Parathyroid adenoma (tissue), 2 donors: ENCODE data around the gene SERINC5.
A peak's percentile ranks its signal among the peaks of the same experiment; 100 is the strongest.

ENCODE experiments used
- H2AFZ ChIP-seq: fragments of 300-600 bp; sonication (generic); one replicate; pipeline ENCODE4 v1.7.0; 2017; ENCODE audit warnings: antibody characterized with exemption, mild to moderate bottlenecking
- H3K27ac ChIP-seq: fragments of 300-600 bp; sonication (generic); one replicate; pipeline ENCODE4 v1.7.0; 2017
- H3K27me3 ChIP-seq: fragments of 300-600 bp; sonication (generic); one replicate; pipeline ENCODE4 v1.7.0; 2017; ENCODE audit warnings: low read length; ENCODE audit not compliant: control insufficient read depth, insufficient read depth
- H3K36me3 ChIP-seq: fragments of 300-600 bp; sonication (generic); one replicate; pipeline ENCODE4 v1.7.0; 2017; ENCODE audit warnings: low read length; ENCODE audit not compliant: control insufficient read depth, insufficient read depth
- H3K4me1 ChIP-seq: fragments of 300-600 bp; sonication (generic); one replicate; pipeline ENCODE4 v1.7.0; 2017; ENCODE audit warnings: control low read depth
- H3K4me2 ChIP-seq: fragments of 300-600 bp; sonication (generic); one replicate; pipeline ENCODE4 v1.7.0; 2017; ENCODE audit warnings: low read length
- H3K4me3 ChIP-seq: fragments of 300-600 bp; sonication (generic); one replicate; pipeline ENCODE4 v1.7.0; 2017; ENCODE audit warnings: low read depth, low read length
- H3K79me2 ChIP-seq: fragments of 300-600 bp; sonication (generic); one replicate; pipeline ENCODE4 v1.7.0; 2017; ENCODE audit warnings: control low read depth
- H3K9ac ChIP-seq: fragments of 300-600 bp; sonication (generic); one replicate; pipeline ENCODE4 v1.7.0; 2017; ENCODE audit warnings: mild to moderate bottlenecking
- H3K9me3 ChIP-seq: fragments of 300-600 bp; sonication (generic); one replicate; pipeline ENCODE4 v1.7.0; 2017; ENCODE audit warnings: low read length; ENCODE audit not compliant: control insufficient read depth
- TF ChIP-seq, protein P1 (sequence below): fragments of 300-600 bp; sonication (generic); IDR thresholded peaks from one replicate; pipeline ENCODE4 v1.7.0; 2017; ENCODE audit warnings: antibody characterized with exemption, mild to moderate bottlenecking
- donor health status: primary hyperparathyroidism.

Gene SERINC5

GRCh38 chr5:80194468-80194867 is 61.4 kb downstream of the SERINC5 start:
- H3K36me3 ChIP-seq = no peaks in the 10 kb centered on the region
- H3K4me2 ChIP-seq = no peak overlapping the region
- H3K27me3 ChIP-seq = no peaks in the 10 kb centered on the region
- no peak overlapping the region for H3K27ac ChIP-seq
- peaks cover 2% of the 10 kb centered on the region for H3K79me2 ChIP-seq
- H2AFZ ChIP-seq = no peak overlapping the region
- H3K4me1 ChIP-seq = peaks cover 18% of the 10 kb centered on the region
- H3K4me3 ChIP-seq = no peak overlapping the region
- no peaks in the 10 kb centered on the region for H3K9me3 ChIP-seq
- TF ChIP-seq, protein P1, sequence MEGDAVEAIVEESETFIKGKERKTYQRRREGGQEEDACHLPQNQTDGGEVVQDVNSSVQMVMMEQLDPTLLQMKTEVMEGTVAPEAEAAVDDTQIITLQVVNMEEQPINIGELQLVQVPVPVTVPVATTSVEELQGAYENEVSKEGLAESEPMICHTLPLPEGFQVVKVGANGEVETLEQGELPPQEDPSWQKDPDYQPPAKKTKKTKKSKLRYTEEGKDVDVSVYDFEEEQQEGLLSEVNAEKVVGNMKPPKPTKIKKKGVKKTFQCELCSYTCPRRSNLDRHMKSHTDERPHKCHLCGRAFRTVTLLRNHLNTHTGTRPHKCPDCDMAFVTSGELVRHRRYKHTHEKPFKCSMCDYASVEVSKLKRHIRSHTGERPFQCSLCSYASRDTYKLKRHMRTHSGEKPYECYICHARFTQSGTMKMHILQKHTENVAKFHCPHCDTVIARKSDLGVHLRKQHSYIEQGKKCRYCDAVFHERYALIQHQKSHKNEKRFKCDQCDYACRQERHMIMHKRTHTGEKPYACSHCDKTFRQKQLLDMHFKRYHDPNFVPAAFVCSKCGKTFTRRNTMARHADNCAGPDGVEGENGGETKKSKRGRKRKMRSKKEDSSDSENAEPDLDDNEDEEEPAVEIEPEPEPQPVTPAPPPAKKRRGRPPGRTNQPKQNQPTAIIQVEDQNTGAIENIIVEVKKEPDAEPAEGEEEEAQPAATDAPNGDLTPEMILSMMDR = no peak
- H3K9ac ChIP-seq = no peak overlapping the region

DNA sequence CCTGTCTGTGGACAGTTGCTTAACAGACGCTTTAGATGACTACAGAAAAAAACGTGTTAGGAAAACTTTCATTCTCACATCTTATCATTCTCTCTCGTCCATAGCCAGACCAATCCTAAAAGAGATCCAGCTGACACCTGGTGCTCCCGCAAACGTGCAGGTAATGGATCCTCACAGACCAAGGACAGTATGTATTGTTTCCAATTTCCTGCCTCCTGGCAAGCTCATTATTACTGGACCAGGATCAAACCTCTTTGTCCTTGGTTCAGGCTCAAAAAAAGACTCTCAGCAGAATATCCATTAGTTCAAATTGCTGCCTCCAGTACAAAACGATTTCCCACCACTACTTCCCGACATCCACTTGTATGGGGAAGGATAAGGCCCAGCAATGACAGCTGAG is 62.4 kb downstream of the SERINC5 start:
- no peak overlapping the region for H3K4me2 ChIP-seq
- no peaks in the 10 kb centered on the region for H3K36me3 ChIP-seq
- H3K27me3 ChIP-seq = no peaks in the 10 kb centered on the region
- H3K4me1 ChIP-seq = peaks cover 18% of the 10 kb centered on the region
- no peaks in the 10 kb centered on the region for H3K9me3 ChIP-seq
- peak overlapping the region; percentile 0 for H3K27ac ChIP-seq
- H3K4me3 ChIP-seq = no peak overlapping the region
- H3K9ac ChIP-seq = no peak overlapping the region
- peak overlapping the region; percentile 72 for H2AFZ ChIP-seq
- H3K79me2 ChIP-seq = peaks cover 2% of the 10 kb centered on the region
- TF ChIP-seq, protein P1 = no peak

DNA sequence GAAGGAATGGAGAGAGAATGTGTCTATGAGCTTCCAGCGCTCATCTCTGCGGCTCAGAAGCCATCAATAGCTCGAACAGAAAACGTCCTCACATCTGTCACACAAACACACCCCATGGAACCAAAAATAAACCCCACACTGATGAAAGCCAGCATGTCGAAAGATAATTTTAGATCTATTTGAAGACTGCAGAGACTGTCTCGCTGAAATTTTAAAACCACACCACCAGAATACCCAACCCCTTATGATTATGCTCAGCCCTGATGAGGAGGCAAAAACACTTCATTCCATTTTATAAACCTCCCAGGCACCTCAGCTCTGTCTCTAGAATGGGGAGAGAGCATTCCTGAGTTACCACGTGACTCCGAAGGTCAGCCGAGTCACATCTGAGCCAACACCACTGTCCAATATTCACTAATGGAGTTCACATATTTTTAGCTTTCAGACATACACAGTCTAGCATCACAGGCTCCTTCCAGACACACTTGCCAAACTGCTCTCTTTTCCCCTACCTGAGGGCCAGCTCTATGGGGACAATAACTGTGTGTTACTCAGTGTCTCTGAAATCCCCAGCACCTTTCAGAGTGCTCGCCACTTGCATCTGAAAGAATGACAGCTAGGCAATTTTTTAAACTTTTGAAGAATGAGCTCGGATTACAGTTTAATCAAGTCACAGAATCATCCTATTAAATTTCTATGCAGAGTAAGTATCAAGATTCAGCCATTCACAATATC is 63.2 kb downstream of the SERINC5 start:
- H3K27ac ChIP-seq = peak overlapping the region; percentile 0
- no peak overlapping the region for H3K9ac ChIP-seq
- H3K4me1 ChIP-seq = peaks cover 19% of the 10 kb centered on the region
- H3K9me3 ChIP-seq = no peaks in the 10 kb centered on the region
- no peak overlapping the region for H3K4me2 ChIP-seq
- no peaks in the 10 kb centered on the region for H3K27me3 ChIP-seq
- TF ChIP-seq, protein P1 = no peak
- H2AFZ ChIP-seq = peak overlapping the region; percentile 72
- no peaks in the 10 kb centered on the region for H3K79me2 ChIP-seq
- H3K4me3 ChIP-seq = no peak overlapping the region
- no peaks in the 10 kb centered on the region for H3K36me3 ChIP-seq

- H3K27ac ChIP-seq = peak overlapping the region; percentile 0
- peaks cover 24% of the 10 kb centered on the region for H3K4me1 ChIP-seq
- H3K4me3 ChIP-seq = no peak overlapping the region
- no peaks in the 10 kb centered on the region for H3K36me3 ChIP-seq
- no peaks in the 10 kb centered on the region for H3K79me2 ChIP-seq
- no peaks in the 10 kb centered on the region for H3K9me3 ChIP-seq
- TF ChIP-seq, protein P1 = no peak
- no peak overlapping the region for H3K4me2 ChIP-seq
- no peak overlapping the region for H2AFZ ChIP-seq
- no peaks in the 10 kb centered on the region for H3K27me3 ChIP-seq
- H3K9ac ChIP-seq = no peak overlapping the region
Measured at GRCh38 chr5:80191991-80192398, 63.9 kb downstream of the SERINC5 start.

- no peak overlapping the region for H3K9ac ChIP-seq
- H3K9me3 ChIP-seq = no peaks in the 10 kb centered on the region
- peaks cover 28% of the 10 kb centered on the region for H3K4me1 ChIP-seq
- TF ChIP-seq, protein P1 = no peak
- no peaks in the 10 kb centered on the region for H3K27me3 ChIP-seq
- no peak overlapping the region for H3K27ac ChIP-seq
- H3K4me3 ChIP-seq = no peak overlapping the region
- H3K36me3 ChIP-seq = no peaks in the 10 kb centered on the region
- peaks cover under 1% of the 10 kb centered on the region for H3K79me2 ChIP-seq
- H2AFZ ChIP-seq = no peak overlapping the region
- H3K4me2 ChIP-seq = no peak overlapping the region
Measured at GRCh38 chr5:80191397-80191796, 64.5 kb downstream of the SERINC5 start.
